BLaER1 treated with 17β-estradiol and CSF1 and Interleukin-3, amounts not matched to agents 10 nM and 100 nM (cell line): ENCODE data around the gene HTR3B.

Experiments used
- H3K27ac ChIP-seq, 11 experiments: shearing (Covaris generic); formaldehyde crosslinking; 2 replicates each; pipeline ENCODE4 v1.8.1; 2022
- H3K27me3 ChIP-seq, 11 experiments: shearing (Covaris generic); formaldehyde crosslinking; 2 replicates each; pipeline ENCODE4 v1.8.1; 2022
- H3K36me3 ChIP-seq, 11 experiments: shearing (Covaris generic); formaldehyde crosslinking; 2 replicates each; pipeline ENCODE4 v1.8.1; 2022
- H3K4me1 ChIP-seq, 10 experiments: shearing (Covaris generic); formaldehyde crosslinking; 2 replicates each; pipeline ENCODE4 v1.8.1; 2022
- H3K4me2 ChIP-seq, 11 experiments: shearing (Covaris generic); formaldehyde crosslinking; 2 replicates each; pipeline ENCODE4 v1.8.1; 2022
- H3K4me3 ChIP-seq, 10 experiments: shearing (Covaris generic); formaldehyde crosslinking; 2 replicates each; pipeline ENCODE4 v1.8.1; 2022
- H3K9ac ChIP-seq, 11 experiments: shearing (Covaris generic); formaldehyde crosslinking; 2 replicates each; pipeline ENCODE4 v1.8.1; 2022
- H3K9me3 ChIP-seq, 11 experiments: shearing (Covaris generic); formaldehyde crosslinking; replicated peaks in 1 of 11; 2 replicates each; pipeline ENCODE4 v1.8.1; 2022
- H4K20me1 ChIP-seq, 11 experiments: shearing (Covaris generic); formaldehyde crosslinking; 2 replicates each; pipeline ENCODE4 v1.8.1; 2022
- Cebpa-rat ChIP-seq, 11 experiments: shearing (Covaris generic); IDR thresholded peaks; 2 replicates each; pipeline ENCODE4 v1.8.1; 2022

The HTR3B gene, protein sequence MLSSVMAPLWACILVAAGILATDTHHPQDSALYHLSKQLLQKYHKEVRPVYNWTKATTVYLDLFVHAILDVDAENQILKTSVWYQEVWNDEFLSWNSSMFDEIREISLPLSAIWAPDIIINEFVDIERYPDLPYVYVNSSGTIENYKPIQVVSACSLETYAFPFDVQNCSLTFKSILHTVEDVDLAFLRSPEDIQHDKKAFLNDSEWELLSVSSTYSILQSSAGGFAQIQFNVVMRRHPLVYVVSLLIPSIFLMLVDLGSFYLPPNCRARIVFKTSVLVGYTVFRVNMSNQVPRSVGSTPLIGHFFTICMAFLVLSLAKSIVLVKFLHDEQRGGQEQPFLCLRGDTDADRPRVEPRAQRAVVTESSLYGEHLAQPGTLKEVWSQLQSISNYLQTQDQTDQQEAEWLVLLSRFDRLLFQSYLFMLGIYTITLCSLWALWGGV

DNA sequence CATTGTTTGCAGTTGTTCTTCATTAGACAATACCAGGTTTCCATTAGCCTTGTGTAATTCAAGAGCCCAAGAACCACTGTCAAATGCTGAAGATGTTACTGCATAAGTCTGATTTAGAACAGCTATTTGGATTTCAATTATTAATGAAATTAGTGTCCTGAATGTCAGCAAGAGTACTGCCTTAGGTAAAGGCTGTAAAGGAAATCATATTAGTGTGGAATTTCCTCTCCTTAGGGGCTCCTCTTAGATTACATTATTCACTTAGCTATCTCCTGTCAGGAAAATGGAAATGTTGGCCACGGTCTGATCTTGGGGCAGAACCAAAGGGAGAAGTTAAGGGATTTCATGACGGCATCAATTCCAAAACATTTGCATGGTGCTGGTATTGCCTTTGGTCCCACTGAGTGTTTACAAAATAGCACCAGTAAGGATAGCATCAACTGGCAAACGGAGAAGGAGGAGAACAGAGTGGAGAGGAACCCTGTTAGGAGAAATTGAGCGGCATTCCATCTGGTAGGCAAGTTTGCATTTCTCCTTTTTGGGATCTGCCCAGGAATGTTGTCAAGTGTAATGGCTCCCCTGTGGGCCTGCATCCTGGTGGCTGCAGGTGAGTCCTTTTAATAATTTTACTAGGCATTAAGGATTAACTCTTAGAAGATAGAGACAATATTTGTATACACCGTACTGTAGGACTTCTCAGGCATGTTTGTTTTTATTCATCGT, at the start of gene HTR3B:
HTR3B (plus strand) TSS at position 418 of the 723 bp plus-strand sequence; CDS start at position 556, 138 bp downstream.
- Histone ChIP-seq H3K27ac (no peak within 1 kb of the TSS), H3K9me3 (no peaks in the 10 kb centered on the region), H3K4me2 (no peak within 1 kb of the TSS), H3K36me3 (no peaks in the 10 kb centered on the region), H3K9ac (no peak within 1 kb of the TSS), H3K4me3 (no peak within 1 kb of the TSS), H4K20me1 (no peaks in the 10 kb centered on the region), H3K27me3 (no peaks in the 10 kb centered on the region), H3K4me1 (no peaks in the 10 kb centered on the region)
- TF ChIP-seq Cebpa-rat (IDR thresholded peaks at IDR 0.05): no peak

DNA sequence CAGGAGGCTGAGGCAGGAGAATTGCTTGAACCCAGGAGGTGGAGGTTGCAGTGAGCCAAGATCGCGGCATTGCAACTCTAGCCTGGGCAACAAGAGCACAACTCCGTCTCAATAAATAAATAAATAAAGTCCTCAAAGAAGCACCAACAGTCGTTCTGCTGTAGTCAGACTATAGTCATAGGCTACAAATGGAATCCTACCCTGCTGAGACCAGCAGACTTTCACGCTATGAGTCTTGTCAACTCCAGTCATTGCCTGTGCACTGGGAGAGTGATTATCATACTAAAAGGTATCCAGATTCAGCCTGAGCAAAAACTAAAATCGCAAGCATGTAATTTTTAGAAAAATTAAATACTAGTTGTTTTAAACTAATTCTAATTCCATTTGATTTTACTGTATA, 48.8 kb upstream of the HTR3B start:
- H3K4me1 ChIP-seq: peaks cover 4 to 9% (median 6%) of the 10 kb centered on the region in 10 experiments; a peak in 10 of 20 replicates
- H3K27me3 ChIP-seq: no peaks in the 10 kb centered on the region
- TF ChIP-seq Cebpa-rat (IDR thresholded peaks at IDR 0.05): no peak
- H3K36me3 ChIP-seq: peaks cover 23 to 38% (median 37%) of the 10 kb centered on the region in 11 experiments
- H3K4me2 ChIP-seq: no peak overlapping the region
- no peak overlapping the region for H3K9ac ChIP-seq
- H3K27ac ChIP-seq: no peak overlapping the region
- H4K20me1 ChIP-seq: no peaks in the 10 kb centered on the region; a peak in 2 of 22 replicates
- H3K9me3 ChIP-seq: peaks cover 0 to 22% (median 10%) of the 10 kb centered on the region in 11 experiments; a peak in 10 of 22 replicates
- H3K4me3 ChIP-seq: no peak overlapping the region

DNA sequence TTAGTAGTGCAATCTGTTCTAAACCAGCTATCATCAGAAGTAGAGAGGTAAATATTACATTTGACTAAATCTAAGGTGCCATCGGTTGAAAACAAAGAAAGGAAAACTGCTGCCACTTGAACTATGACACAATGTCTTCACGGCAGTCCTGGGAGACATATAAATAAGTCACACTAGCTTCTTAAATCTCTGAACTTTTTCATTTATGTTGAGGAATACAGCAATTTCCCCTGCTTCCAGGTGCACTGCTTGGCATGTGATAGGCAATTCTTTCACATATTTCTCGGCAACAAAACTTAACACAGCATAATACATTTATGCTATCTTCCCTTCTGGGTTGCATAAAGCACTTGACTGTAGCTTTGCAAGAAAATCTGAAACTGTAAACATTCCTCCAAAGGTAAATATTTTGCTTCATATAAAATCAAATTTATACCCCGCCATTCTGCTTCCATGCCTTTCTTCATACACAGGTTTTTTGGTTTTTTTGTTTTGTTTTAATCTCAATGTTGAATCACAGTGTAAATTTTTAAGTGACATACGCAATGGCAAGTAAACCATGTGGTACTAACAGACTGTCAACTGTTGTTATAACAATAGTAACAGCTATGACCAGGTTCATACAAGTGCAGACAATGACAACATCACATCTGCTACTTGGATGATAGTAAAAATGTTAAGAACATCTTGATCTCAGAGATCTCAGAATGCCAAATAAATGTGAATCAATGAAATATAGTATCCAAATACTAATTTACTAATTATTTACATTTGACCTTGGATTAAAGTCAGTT, 47.4 kb upstream of the HTR3B start:
- peaks cover 0 to 19% (median 10%) of the 10 kb centered on the region in 11 experiments; a peak in 9 of 22 replicates for H3K9me3 ChIP-seq
- H3K27ac ChIP-seq: no peak overlapping the region
- H3K27me3 ChIP-seq: no peaks in the 10 kb centered on the region
- no peak overlapping the region for H3K9ac ChIP-seq
- H3K4me2 ChIP-seq: no peak overlapping the region
- H3K36me3 ChIP-seq: peaks cover 10 to 25% (median 23%) of the 10 kb centered on the region in 11 experiments
- H3K4me1 ChIP-seq: peaks cover 4 to 9% (median 6%) of the 10 kb centered on the region in 10 experiments; a peak in 10 of 20 replicates
- H4K20me1 ChIP-seq: no peaks in the 10 kb centered on the region; a peak in 1 of 22 replicates
- no peak for TF ChIP-seq Cebpa-rat (IDR thresholded peaks at IDR 0.05)
- H3K4me3 ChIP-seq: no peak overlapping the region

DNA sequence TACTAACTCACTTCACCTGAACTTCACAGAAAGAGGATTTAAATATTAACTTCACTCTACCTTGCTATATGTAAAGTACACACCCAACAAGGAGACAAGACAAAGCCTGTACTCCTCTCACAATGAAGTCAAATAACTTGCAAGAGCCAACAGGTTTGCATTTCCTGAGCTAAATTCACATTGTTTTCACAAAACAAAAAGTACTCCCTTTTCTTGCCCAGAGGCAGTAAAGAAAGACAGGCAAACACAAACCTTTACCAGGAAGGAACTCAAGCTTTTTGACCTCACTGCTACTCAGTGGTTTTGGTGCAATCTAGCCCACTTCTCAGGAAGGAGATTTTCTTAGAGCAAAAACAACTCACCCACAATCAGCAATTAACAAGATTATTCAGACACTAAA, 44.9 kb upstream of the HTR3B start:
- Histone ChIP-seq H4K20me1 (no peaks in the 10 kb centered on the region), H3K4me2 (peak overlapping the region in 5 of 11 experiments; percentile 16 to 26 (median 22); a peak in 4 of 22 replicates)

DNA sequence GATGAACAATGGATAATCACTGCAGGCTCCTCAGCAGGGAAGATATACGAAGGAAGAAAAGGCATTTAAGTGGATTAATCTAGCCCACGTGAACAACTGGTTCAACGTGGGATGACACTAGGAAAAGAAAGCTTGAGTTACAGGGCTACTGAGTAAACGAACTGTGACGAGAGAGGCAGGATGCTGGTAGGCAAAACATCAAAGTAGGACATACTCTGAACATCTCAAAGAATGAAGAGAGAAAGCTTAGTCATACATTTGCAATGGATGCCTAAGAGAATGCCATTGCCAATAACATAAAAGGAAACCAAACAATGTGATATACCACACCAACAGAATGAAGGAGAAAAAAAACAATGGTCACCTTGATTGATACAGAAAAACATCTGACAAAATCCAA, 42.2 kb upstream of the HTR3B start:
- Histone ChIP-seq H3K36me3 (peaks cover 9 to 32% (median 24%) of the 10 kb centered on the region in 11 experiments; a peak in 19 of 22 replicates), H3K27me3 (no peaks in the 10 kb centered on the region), H4K20me1 (no peaks in the 10 kb centered on the region), H3K4me3 (no peak overlapping the region), H3K9me3 (peaks cover 0 to 14% (median 5%) of the 10 kb centered on the region in 11 experiments; a peak in 4 of 22 replicates), H3K9ac (no peak overlapping the region), H3K27ac (no peak overlapping the region), H3K4me1 (peaks cover 4 to 15% (median 6%) of the 10 kb centered on the region in 10 experiments; a peak in 10 of 20 replicates), H3K4me2 (no peak overlapping the region)
- TF ChIP-seq Cebpa-rat (IDR thresholded peaks at IDR 0.05): no peak

More for the DNA sequence above, 44.9 kb upstream of the HTR3B start:
- peaks cover 4 to 15% (median 6%) of the 10 kb centered on the region in 10 experiments; a peak in 10 of 20 replicates for H3K4me1 ChIP-seq
- peaks cover 0 to 16% (median 4%) of the 10 kb centered on the region in 11 experiments; a peak in 7 of 22 replicates for H3K9me3 ChIP-seq
- H3K9ac ChIP-seq: no peak overlapping the region
- TF ChIP-seq Cebpa-rat (IDR thresholded peaks at IDR 0.05): no peak
- no peak overlapping the region for H3K27ac ChIP-seq
- H3K36me3 ChIP-seq: peaks cover 0 to 7% (median 4%) of the 10 kb centered on the region in 11 experiments; a peak in 13 of 22 replicates
- H3K27me3 ChIP-seq: no peaks in the 10 kb centered on the region
- H3K4me3 ChIP-seq: no peak overlapping the region

DNA sequence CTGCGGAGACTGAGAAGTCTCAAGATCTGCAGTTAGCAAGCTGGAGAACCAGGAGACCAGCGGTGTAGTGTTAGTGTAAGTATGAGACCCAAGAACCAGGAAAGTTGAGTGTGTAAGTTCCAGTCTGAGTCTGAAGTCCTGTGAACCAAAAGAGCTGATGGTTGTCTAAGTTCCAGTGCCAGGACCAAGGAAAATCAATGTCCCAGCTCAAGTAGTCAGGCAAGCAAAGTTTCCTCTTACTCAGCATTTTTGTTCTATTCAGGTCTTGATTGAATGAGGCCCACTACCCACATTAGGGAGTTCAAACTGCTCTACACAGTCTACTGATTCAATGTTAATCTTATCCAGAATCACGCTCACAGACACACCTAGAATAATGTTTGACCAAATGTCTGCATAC, 40.2 kb upstream of the HTR3B start:
- peaks cover 9 to 47% (median 31%) of the 10 kb centered on the region in 11 experiments; a peak in 20 of 22 replicates for H3K36me3 ChIP-seq

DNA sequence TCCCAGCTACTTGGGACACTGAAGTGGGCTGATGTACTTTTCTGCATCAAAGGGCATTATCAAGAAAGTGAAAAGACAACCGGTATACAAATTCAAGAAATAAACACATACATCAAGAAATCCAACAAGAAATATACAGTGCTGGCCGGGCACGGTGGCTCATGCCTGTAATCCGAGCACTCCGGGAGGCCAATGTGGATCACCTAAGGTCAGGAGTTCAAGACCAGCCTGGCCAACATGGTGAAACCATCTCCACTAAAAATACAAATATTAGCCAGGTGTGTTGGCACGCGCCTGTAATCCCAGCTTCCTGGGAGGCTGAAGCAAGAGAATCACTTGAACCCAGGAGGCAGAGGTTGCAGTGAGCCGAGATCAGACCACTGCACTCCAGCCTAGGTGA, 38.7 kb upstream of the HTR3B start:
- H3K9ac ChIP-seq: no peak overlapping the region
- H3K4me2 ChIP-seq: no peak overlapping the region
- no peak overlapping the region for H3K4me3 ChIP-seq
- H4K20me1 ChIP-seq: peaks cover 0 to 6% (median 0%) of the 10 kb centered on the region in 11 experiments; a peak in 1 of 22 replicates
- TF ChIP-seq Cebpa-rat (IDR thresholded peaks at IDR 0.05): no peak
- H3K27me3 ChIP-seq: no peaks in the 10 kb centered on the region
- peaks cover 0 to 7% (median 0%) of the 10 kb centered on the region in 10 experiments; a peak in 3 of 20 replicates for H3K4me1 ChIP-seq
- H3K36me3 ChIP-seq: peaks cover 9 to 49% (median 33%) of the 10 kb centered on the region in 11 experiments; a peak in 20 of 22 replicates
- no peak overlapping the region for H3K27ac ChIP-seq
- H3K9me3 ChIP-seq: peaks cover 0 to 14% (median 5%) of the 10 kb centered on the region in 11 experiments; a peak in 4 of 22 replicates

More for the DNA sequence above, 40.2 kb upstream of the HTR3B start:
- peaks cover 4 to 15% (median 6%) of the 10 kb centered on the region in 10 experiments; a peak in 10 of 20 replicates for H3K4me1 ChIP-seq
- no peaks in the 10 kb centered on the region; a peak in 1 of 22 replicates for H4K20me1 ChIP-seq
- no peak overlapping the region for H3K4me2 ChIP-seq
- no peak overlapping the region for H3K27ac ChIP-seq
- no peak overlapping the region for H3K4me3 ChIP-seq
- peaks cover 0 to 14% (median 5%) of the 10 kb centered on the region in 11 experiments; a peak in 4 of 22 replicates for H3K9me3 ChIP-seq
- no peaks in the 10 kb centered on the region for H3K27me3 ChIP-seq
- H3K9ac ChIP-seq: no peak overlapping the region
- no peak for TF ChIP-seq Cebpa-rat (IDR thresholded peaks at IDR 0.05)

DNA sequence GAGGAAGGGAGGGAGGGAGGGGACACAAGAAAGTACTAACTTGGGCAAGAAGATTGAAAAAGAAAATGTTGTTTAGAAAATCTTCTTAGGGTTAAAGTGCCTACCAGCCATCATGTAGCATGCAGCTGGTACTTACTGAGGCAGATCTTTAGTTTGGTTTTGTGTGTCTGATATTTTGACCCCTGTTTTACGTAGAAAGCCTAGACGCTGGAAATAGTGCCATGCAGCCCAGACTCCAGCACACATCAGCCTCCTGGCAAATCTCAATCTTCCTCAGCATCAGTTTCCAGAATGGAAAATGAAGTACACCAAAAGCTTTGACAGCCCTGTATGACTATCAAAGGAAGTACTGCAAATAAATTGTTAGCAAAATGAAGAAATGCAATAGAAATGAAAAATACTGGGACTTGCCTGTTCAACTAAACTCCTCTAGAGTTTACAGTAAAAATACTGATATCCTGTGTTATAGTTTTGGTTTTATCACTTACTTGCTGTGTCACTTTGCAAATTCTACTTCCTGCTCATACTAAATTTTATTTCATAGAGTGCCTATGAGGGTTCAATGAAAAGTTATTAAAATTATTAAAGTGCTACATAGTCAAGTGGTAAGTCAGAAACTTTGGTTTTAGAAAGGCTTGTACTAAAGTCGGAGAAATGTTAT, 36.6 kb upstream of the HTR3B start:
- Histone ChIP-seq H3K4me3 (no peak overlapping the region), H3K9me3 (peaks cover 0 to 14% (median 4%) of the 10 kb centered on the region in 11 experiments; a peak in 4 of 22 replicates), H3K4me2 (no peak overlapping the region), H3K4me1 (peaks cover 2 to 11% (median 6%) of the 10 kb centered on the region in 10 experiments), H3K9ac (no peak overlapping the region), H3K27ac (no peak overlapping the region), H3K27me3 (no peaks in the 10 kb centered on the region), H4K20me1 (peaks cover 0 to 9% (median 0%) of the 10 kb centered on the region in 11 experiments; a peak in 3 of 22 replicates), H3K36me3 (peaks cover 9 to 49% (median 35%) of the 10 kb centered on the region in 11 experiments; a peak in 20 of 22 replicates)
- TF ChIP-seq Cebpa-rat (IDR thresholded peaks at IDR 0.05): no peak
